ENCODE results near the gene P4HA3.

The P4HA3 gene

DNA sequence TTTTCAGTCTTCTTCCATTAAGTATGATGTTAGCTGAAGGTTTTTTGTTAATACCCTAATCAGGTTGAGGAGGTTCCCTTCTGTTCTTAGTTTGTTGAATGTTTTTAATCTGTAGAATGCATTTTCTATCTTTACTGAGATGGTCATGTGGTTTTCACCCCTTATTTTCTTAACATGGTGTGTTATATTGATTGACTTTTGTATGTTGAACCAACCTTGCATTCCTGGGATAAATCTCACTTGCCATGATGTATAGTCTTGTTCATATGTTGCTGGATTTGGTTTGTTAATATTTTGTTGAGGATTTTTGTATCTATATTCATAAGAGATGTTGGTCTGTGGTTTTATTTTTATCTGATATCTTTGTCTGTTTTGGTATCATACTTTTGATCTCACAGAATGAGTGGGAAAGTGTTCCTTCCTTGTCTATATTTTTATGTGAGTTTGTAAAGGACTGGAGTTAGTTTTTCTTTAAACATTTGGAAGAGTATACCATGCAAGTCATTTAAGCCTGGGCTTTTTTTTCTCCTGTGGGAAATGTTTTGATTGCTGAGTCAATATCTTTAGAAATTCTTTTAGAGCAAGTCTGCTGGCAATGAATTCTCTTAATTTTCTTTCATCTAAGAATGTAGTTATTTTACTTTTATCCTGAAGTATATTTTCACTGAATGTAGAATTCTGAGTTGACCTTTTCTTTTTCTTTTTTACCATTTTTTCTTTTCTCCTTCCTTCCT lies 5.5 kb upstream of the P4HA3 start:
- no peak for DNase-seq

GRCh38 chr11:74312326-74312725 lies 886 bp upstream of the P4HA3 start:
- no peak for DNase-seq

DNA sequence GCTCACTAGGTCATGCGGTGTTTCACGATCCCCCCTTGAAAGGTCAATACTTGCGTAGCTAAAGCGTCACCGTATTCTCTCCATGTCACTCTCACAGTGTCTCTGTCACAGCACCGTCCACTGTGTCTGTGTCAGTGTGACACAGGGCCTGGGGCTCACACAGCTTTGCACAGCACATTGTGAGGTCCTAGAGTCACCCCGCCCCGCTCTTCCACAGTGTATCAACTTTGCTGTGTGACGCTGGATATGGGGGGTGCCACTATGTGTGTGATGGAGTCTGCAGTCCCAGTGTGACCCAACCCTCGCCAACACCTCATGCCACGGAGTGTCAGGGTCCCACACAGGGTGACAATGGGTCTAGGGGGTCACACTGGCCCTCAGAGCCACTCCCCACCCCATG lies 583 bp downstream of the P4HA3 start:
- DNase-seq = no peak

- no peak for DNase-seq
Observed at GRCh38 chr11:74307434-74307833, 4.0 kb downstream of the P4HA3 start.

GRCh38 chr11:74306435-74307175 lies 4.8 kb downstream of the P4HA3 start:
- no peak for DNase-seq

DNA sequence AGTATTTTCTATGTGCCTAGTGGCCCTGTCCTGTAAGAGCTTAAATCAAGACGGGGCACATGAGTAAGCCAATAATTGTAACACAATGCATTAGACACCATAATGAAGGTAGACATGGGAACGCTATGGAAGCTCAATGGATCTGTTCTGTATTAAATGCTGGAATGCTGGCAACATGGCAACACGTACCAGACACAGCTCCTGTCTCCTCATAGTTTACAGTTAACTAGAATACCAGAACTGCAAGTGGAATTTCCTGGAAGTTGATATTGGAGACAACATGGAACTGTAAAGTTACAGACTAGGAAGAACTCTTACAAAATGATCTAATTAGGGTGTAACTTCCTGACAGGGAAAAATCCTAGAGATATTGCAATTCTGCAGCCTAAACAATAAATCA lies 12.4 kb downstream of the P4HA3 start:
- no peak for DNase-seq

DNA sequence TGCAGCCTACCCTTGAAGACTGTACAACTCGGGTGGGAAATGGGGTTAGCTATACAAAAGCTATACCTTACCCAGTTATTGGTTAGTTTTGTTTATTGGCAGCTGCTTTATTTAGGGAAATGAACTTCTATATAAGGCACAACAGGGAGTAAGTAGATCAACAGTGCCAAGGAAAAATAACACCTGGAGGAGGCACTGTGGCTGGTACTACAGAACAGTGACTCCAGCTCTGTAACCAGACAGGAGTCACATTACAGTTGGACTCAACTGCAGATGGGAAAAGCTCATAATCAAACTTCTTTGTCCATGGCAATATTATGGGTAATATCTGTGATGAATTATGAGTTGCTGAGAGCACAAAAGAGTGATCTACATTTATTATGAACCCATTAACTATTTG lies 14.0 kb downstream of the P4HA3 start:
- DNase-seq = no peak

- no peak for DNase-seq
Observed at GRCh38 chr11:74288911-74289310, 22.5 kb downstream of the P4HA3 start.

GRCh38 chr11:74288161-74288560 lies 23.3 kb downstream of the P4HA3 start:
- no peak for DNase-seq

DNA sequence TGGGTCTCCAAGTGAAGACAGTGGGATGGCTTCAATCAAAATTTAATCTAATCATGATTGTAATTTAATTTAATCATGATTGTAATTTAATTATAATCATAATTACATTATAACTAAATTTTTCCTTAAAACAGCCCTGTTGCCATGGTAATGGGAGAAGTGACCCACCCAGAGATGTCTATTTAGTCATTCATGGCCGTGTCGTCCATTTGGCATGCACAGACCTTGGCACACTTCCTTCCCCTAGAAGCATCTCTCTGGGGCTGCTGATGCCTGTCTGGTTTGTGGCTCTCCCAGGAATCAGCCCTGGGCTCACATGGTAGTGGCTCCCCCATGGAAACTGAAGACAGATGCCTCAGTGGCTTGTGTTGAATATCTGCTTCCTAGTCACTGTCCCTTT lies 27.0 kb downstream of the P4HA3 start:
- no peak for DNase-seq

DNA sequence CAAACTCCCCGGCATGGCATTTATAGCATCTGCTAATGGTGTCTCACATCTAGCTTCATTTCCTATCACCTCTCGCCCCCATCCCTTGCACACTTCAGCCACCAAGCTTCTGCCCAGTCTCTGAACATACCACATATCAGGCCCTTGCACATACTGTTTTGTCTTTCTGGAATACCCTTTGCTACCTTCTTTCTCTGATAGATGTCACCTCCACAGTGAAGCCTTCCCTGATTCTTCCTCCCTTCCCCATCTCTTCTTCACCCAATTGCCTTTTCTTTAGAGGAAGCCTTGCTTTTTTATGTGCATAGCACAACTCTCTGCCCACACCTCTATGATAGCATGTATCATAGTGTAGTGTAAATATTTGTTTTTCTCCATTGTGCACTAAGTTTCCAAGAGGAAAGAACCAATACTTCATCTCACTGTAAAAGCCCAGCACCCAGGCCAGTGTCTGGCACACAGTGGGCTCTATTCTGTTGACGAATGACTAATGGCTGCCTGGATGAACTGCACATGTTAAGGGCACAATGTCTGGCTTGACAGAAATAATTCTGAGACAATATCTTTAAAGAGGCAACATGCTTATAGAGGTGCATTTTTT lies 27.8 kb downstream of the P4HA3 start:
- DNase-seq = no peak

DNA sequence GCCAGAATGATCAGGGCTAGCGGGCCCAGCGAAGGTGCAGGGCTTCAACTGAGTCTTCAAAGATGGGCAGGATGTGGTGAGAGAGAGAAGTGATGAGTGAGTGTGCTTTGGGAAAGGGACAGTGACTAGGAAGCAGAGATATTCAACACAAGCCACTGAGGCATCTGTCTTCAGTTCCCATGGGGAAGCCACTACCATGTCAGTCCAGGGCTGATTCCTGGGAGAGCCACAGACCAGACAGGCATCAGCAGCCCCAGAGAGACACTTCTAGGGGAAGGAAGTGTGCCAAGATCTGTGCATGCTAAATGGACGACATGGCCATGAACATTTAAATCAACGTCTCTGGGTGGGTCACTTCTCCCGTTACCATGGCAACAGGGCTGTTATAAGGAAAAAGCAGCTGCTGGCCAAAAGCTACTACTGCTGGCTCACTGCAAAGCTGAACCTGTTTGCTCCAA lies 28.5 kb downstream of the P4HA3 start:
- DNase-seq = no peak

GRCh38 chr11:74282421-74282820 lies 29.0 kb downstream of the P4HA3 start:
- DNase-seq = no peak

GRCh38 chr11:74280494-74280893 lies 30.9 kb downstream of the P4HA3 start:
- DNase-seq = no peak

DNA sequence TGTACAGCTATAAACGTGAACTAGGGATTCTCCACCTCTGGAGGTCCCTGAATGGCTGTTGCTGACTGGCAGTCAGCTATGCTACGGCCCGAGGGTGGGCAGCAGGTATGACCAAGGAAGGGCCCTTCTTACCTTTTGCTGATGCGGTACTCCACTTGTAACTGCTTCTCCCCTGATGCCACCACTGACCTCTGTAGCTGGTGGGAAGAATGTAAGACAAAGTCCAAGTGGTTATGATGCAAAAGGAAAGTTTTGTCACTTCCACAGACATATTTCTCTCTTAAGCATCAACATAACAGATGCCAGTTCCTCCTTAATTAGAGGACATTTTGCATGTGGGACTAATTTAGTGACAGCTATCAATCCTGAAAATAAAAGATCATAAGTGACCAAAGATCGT lies 32.2 kb downstream of the P4HA3 start:
- DNase-seq = no peak

DNA sequence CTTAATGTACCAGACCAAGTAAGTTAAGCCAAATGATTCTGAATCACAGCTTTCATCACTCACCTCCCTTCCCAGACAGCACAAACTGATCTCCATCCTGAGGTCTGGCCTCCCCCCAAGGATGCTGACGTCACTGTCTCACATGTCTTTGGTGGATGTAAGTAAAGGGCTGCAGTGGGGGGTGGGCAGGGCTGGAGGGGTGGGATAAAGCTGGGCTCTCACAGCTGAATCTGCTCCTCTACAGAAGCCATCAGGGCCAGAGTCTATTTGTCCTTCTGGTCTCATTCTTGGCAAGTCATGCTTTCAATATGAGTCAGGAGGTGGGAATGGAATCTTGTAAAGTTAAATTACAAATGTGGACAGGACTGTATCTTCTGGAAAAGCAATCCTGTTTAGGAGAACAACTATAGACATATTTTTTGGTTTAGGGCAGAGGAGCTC lies 32.7 kb downstream of the P4HA3 start:
- DNase-seq = no peak

GRCh38 chr11:74278103-74278502 lies 33.3 kb downstream of the P4HA3 start:
- DNase-seq = no peak

DNA sequence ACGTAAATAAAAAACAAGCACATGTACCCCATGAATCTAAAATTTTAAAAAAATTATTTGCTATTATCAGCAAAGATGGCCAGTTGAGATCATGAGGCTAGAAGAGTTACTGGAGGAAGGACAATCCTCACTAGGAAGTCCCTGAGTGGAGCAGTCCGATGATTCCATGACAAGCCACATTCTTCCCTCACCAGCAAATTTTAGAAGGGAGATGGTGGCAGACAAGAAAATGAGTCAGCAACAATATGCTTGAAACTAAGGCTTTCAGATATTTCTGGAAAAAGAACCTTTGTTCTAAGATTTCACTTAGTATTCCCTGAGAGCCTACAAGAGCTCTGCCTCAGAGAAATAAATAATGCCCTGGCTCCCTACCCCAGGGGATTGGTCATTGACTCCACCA lies 34.9 kb downstream of the P4HA3 start:
- DNase-seq = no peak

GRCh38 chr11:74272276-74272675 lies 39.2 kb downstream of the P4HA3 start:
- no peak for DNase-seq

DNA sequence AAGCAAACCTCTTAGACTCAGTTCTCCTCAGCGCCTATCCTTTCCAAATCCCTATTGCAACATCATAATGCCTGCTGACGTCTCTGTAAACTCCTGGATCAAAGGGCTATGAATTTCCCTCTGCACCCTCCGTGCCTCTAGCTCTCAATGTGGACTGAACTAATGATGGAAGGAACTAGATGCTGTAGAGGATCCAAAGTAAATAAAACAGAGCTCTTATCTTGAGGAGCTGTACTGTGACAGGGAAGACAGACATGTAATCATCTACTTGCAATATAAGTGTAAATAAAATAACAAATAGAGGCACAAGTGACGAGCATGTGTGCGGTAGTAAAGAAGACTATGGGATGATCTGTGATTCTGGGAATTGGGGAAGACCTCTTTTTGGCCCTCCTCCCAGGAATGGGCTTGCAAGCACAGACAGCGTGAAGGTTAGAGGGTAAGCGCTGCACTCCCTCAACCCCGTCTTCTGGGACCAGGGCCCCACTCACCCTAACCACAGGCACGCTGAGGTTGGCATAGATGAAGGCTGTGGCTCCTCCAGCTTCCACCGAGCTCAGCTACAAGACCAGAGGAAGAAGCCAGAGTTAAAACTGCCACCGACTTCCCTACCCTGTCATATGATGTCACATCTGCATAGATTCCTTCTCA lies 42.2 kb downstream of the P4HA3 start:
- no peak for DNase-seq

DNA sequence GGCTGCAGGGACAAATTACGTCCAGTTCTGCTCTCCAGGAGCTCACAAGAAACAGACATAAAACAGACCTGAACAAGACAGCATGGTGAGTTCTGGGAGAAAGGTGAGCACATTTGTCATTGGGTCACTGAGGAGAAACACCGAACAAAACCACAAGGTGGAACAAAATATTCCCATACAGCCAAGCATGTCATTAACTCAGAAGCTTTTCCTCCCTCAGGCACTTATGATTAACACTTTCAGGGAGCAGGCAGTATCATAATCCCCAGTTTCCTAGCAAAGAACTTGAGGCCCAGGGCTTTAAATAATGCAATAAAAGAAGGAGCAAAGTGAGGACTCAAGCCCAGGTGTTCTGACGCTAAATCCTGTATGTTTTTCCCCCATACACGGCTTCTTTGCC lies 43.0 kb downstream of the P4HA3 start:
- DNase-seq = no peak

DNA sequence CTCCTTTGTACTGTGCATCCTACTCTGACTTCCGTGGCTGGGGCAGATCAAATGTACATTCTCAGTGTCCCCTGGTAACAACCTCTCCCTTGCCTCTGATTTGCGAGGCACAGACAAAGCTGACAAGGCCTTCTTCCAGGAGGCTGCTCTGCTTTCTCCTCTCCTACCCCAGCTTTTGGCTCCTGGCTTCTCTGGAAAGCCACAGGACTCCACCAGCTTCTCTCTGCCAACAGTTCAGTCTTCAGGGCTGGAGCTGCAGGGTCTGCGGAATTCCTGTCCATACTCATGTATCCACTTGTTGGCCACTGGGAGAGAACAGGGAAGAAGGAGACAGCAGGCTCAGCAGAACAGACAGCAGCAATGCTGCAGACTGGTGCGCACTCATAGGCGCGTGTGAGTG lies 44.4 kb downstream of the P4HA3 start:
- no peak for DNase-seq

DNA sequence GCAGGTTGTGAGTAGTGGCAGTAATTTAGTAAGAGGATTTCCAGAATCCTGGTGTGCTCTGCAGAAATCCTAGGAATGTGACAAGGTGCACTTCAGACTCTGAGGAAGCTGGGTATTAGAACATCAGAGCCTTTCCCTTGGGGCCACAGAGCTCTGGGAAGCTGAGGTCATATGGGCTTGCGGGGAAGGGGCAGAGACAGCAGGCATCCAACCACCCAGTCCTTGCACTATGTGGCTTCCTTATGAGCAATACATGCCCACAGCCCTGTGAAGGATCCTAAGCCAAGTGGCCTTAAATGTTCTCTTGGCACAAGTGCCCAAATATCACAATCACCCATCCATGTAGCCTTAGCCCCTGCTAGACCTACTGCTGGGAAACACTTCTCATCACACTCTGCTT lies 46.2 kb downstream of the P4HA3 start:
- no peak for DNase-seq

GRCh38 chr11:74262725-74263124 lies 48.7 kb downstream of the P4HA3 start:
- DNase-seq = no peak

Data from activated naive CD4-positive, alpha-beta T cell treated with anti-CD3 and anti-CD28 coated beads, Interleukin-2, amount 50 U/mL, for 16 hours (primary cell).